Measurements from ENCODE around the gene REPS1. TPM values are rescaled to one million over a fixed set of nuclear protein-coding genes. Genes with fewer than 3 reads are reported as not detected.

The REPS1 gene
- polyA plus RNA-seq, 1 donor from 2014 or later, result 22.0 TPM

DNA sequence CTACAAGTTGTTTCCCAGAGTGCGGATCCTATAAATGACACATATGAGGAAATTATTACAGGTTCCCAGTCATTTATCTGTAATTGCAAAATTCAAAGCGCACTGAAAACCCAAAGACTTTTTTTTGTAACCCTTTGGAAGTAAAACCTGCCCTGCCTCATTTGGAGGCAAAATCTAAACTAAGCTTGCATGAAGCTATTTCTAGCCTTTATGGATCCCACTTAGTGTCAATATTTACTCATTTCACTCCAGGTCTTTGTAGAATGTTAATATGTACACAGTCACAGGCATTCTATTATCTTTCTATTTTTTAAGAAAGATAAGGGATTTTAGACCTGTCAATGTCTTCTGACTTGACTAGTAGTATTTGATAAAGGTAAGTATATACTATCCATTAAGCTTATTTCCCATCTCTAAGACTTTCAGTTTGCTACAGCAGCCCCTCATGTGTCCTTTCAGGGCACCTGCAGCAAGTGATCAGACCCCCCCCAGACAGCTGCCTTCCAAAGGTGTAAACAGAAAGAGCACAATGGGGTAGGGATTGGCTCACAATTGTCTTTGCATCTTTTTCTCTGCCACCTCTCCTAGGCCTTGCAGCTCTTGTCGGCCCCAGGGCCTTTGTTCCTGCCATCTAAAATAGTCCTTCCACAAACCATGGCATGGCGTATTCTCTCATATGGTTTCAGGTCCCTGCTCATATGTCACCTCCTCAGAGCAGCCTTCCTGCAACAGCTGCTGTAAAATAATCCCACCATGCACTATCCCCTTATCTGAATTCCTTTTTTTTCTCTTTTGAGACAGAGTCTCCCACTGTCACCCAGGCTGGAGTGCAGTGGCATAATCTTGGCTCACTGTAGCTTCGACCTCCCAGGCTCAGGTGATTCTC is 1.3 kb upstream of the REPS1 start:
- Mint-ChIP-seq H3K9me3 (peaks cover 2 to 8% (median 6%) of the 10 kb centered on the region in 3 donors), H3K27me3 (peaks cover 1% of the 10 kb centered on the region), H3K36me3 (no peaks in the 10 kb centered on the region), H3K4me1 (peaks cover 7 to 19% (median 14%) of the 10 kb centered on the region in 3 donors), H3K4me3 (peak overlapping the region in 3 of 4 donors; percentile 82 to 95 (median 95)), H3K27ac (peak overlapping the region in 2 of 3 donors; percentile 46 to 79)

DNA sequence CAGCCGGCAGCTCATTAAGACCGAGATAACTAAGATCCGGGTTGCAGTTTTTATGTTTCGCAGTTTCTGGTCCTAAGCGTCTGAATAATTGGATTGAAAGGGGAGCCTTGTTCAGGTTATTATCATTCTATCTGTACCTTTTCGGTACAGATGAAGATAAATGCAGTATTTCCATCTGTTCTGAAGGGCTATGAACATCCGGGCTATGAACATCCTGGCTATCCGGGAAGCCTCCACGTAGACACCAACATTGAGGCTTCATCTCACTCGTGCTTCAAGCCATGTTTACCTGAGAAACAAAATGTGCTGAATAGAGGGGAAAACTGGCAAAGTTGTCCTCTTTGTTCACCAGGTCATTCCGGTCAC is 399 bp upstream of the REPS1 start:
- Mint-ChIP-seq H3K27me3 (peaks cover 1% of the 10 kb centered on the region), H3K36me3 (no peaks in the 10 kb centered on the region), H3K4me1 (peaks cover 7 to 19% (median 14%) of the 10 kb centered on the region in 3 donors), H3K9me3 (peaks cover 2 to 7% (median 6%) of the 10 kb centered on the region in 3 donors), H3K4me3 (peak overlapping the region; percentile 82 to 95 (median 93)), H3K27ac (peak overlapping the region; percentile 74 to 94 (median 79))

DNA sequence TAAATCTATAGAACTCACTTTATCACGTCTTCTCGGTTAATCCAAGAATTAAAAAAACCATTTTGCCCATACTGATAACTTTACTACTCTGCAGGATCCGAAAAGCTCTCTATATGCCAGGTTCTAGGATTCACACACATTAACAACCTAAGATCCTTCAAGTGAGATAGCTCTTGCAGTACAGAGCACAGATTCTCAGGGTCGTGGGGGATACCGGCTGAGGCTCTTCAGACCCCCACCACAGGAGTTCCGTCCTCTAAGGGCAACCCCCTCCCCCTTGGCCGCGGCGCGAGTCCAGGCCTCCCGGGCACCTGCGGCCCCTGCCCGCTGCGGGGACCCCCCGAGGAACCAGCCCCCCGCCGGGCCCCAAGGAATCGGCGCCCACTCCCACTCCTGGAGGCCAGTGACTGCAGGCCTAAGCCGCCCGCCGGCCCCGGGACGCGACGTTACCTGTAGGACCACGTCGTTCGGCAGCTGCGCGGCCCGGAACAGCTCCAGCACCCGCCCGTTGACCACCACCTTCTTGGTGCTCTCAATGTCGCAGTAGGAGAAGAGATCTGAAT is 892 bp downstream of the REPS1 start:
- H3K27me3 Mint-ChIP-seq, result no peaks in the 10 kb centered on the region
- H3K27ac Mint-ChIP-seq, result peak overlapping the region in 2 of 3 donors; percentile 19 to 77
- H3K4me3 Mint-ChIP-seq, result peak overlapping the region; percentile 82 to 93 (median 91)
- H3K9me3 Mint-ChIP-seq, result no peaks in the 10 kb centered on the region
- no peaks in the 10 kb centered on the region for H3K36me3 Mint-ChIP-seq
- H3K4me1 Mint-ChIP-seq, result peaks cover 7 to 19% (median 14%) of the 10 kb centered on the region in 3 donors

DNA sequence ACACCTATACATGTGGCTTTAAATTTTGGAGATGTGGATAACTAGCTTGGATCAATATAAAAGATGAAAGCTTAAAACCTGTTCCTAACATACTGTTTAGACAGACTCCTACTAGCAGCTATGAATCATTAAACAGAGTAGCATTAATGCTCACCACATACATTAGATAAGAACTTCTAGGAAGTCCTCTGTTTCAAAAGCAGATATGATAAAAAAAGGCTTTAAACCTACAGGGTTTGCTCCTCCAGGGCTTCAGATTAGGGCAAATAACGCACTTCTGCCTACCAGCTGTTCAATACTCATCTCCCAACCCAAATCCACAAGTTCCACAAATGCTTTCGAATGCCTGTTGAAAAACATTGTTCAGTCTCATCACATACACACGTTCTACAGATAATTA is 1.5 kb downstream of the REPS1 start:
- H3K27me3 Mint-ChIP-seq, result no peaks in the 10 kb centered on the region
- H3K27ac Mint-ChIP-seq, result peak overlapping the region in 2 of 3 donors; percentile 19 to 77
- H3K4me3 Mint-ChIP-seq, result peak overlapping the region; percentile 82 to 93 (median 91)
- no peaks in the 10 kb centered on the region for H3K36me3 Mint-ChIP-seq
- H3K9me3 Mint-ChIP-seq, result no peaks in the 10 kb centered on the region
- H3K4me1 Mint-ChIP-seq, result peaks cover 9 to 21% (median 14%) of the 10 kb centered on the region in 3 donors

DNA sequence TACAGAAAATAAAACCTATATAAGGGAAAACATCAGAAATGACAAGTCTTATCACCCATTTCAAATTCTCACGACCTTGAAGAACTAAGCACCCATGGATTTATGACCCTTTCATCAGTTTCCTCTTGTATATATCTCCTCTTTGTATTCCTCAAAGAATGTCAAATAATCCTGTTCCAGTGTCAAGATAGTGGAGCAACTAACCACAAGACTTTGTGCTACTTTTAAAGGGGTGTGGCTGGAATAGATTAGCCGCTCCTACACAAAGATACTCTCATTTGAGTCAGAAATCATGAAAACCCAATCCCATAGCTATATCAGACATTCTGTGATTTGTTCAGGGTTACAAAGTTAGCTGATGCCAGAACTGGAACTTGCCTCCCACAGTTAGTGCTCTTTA is 6.6 kb downstream of the REPS1 start:
- H3K9me3 Mint-ChIP-seq, result no peaks in the 10 kb centered on the region
- no peaks in the 10 kb centered on the region for H3K27me3 Mint-ChIP-seq
- no peak overlapping the region for H3K27ac Mint-ChIP-seq
- no peaks in the 10 kb centered on the region for H3K36me3 Mint-ChIP-seq
- H3K4me3 Mint-ChIP-seq, result no peak overlapping the region
- peaks cover 30 to 33% (median 33%) of the 10 kb centered on the region in 3 donors for H3K4me1 Mint-ChIP-seq

DNA sequence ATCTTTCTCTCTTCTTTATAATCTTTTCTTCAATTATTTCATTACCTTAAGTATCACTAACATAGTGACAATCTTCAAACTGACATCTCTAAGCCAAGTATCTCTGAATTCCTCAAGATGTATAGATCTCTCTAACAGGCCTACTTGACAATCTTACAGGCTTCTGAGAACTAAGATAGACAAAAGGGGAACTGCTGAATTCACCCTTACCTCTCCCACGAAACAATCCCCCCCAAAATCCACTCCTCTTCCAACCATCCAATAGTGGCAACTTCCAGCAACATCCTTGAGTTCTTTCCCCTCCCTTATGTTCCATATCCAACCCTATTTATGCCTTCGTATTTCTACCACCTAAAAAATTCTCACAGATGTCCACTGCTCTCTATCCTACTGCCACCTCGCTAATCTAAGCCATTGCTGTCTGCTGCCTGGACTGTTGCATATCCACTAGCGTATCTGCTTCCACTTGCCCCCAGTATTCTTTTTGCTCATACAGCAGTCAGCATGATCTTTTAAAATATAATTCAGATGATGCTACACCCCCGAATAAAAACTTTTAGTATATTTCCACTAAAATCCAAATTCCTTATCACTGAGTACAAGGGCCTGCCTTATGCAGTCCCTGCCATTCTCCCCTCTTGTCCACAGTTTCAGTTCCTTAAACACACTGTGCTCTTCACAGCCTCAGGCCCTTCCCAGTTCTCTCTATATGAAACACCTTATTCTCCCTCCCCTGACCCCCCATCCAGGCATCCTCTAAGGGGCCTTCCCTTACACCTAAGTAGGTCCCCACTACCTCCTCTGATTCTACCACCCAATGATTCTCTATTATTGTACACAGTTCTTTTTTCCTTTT is 8.0 kb downstream of the REPS1 start:
- H3K36me3 Mint-ChIP-seq, result no peaks in the 10 kb centered on the region
- peak overlapping the region in 1 of 4 donors; percentile 23 for H3K4me3 Mint-ChIP-seq
- no peak overlapping the region for H3K27ac Mint-ChIP-seq
- H3K4me1 Mint-ChIP-seq, result peaks cover 25 to 38% (median 28%) of the 10 kb centered on the region in 3 donors
- H3K27me3 Mint-ChIP-seq, result no peaks in the 10 kb centered on the region
- no peaks in the 10 kb centered on the region for H3K9me3 Mint-ChIP-seq

DNA sequence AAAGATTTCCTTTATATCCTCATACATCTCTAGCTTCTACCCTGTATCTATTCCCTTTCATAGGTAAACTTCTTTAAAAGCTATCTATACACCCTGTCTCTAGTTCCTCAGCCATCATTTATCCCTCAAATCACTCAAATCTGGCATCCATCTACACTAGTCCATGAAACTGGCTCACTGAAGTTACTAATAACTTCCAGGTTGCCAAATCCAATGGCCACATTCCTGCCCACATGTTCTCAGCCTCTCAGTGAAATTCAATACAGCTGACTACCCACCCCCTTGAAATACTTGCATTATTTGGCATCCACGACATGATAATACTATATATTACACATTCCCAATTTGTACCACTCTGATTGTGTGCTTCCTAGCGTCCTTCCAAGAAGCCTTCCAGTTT is 8.7 kb downstream of the REPS1 start:
- no peaks in the 10 kb centered on the region for H3K27me3 Mint-ChIP-seq
- H3K9me3 Mint-ChIP-seq, result no peaks in the 10 kb centered on the region
- no peak overlapping the region for H3K4me3 Mint-ChIP-seq
- no peak overlapping the region for H3K27ac Mint-ChIP-seq
- no peaks in the 10 kb centered on the region for H3K36me3 Mint-ChIP-seq
- H3K4me1 Mint-ChIP-seq, result peaks cover 25 to 41% (median 29%) of the 10 kb centered on the region in 3 donors

DNA sequence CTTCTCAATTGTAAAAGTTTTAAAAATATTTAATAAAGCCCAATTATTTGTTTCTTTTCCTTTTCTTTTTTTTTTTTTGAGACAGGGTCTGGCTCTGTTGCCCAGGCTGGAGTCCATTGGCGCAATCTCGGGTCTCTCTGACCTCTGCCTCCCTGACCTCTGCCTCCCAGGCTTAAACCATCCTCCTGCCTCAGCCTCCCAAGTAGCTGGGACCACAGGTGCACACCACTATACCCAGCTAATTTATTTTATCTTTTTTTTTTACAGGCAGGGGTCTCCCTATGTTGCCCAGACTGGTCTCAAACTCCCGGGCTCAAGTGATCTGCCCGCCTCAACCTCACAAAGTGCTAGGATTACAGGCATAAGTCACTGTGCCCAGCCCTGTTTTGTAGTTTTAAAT is 9.8 kb downstream of the REPS1 start:
- no peak overlapping the region for H3K4me3 Mint-ChIP-seq
- H3K27me3 Mint-ChIP-seq, result no peaks in the 10 kb centered on the region
- no peak overlapping the region for H3K27ac Mint-ChIP-seq
- H3K36me3 Mint-ChIP-seq, result no peaks in the 10 kb centered on the region
- H3K4me1 Mint-ChIP-seq, result peaks cover 32 to 51% (median 33%) of the 10 kb centered on the region in 3 donors
- no peaks in the 10 kb centered on the region for H3K9me3 Mint-ChIP-seq

DNA sequence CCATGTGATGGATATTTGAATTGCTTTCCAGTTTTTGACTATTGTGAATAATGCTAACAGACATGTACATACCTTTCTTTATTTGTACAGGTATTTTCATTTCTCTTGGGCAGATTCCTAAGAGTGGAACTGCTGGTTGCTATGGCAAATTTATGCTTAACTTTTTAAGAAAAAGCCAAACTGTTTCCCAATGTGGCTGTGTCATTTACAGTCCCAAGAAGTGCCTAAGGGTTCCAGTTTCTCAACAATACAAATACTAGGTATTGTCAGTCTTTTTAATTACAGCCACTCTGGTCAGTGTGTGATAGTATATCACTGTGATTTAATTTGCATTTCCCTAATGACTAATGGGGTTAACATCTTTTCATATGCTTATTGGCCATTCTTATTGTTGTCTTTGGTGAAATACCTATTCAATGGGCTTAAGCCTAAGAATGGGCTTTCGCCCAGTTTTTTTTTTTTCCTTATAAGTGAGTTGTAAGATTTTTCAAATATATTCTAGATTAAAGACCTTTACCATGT is 10.3 kb downstream of the REPS1 start:
- peaks cover 36 to 56% (median 38%) of the 10 kb centered on the region in 3 donors for H3K4me1 Mint-ChIP-seq
- H3K4me3 Mint-ChIP-seq, result no peak overlapping the region
- no peaks in the 10 kb centered on the region for H3K36me3 Mint-ChIP-seq
- no peak overlapping the region for H3K27ac Mint-ChIP-seq
- no peaks in the 10 kb centered on the region for H3K9me3 Mint-ChIP-seq
- no peaks in the 10 kb centered on the region for H3K27me3 Mint-ChIP-seq

DNA sequence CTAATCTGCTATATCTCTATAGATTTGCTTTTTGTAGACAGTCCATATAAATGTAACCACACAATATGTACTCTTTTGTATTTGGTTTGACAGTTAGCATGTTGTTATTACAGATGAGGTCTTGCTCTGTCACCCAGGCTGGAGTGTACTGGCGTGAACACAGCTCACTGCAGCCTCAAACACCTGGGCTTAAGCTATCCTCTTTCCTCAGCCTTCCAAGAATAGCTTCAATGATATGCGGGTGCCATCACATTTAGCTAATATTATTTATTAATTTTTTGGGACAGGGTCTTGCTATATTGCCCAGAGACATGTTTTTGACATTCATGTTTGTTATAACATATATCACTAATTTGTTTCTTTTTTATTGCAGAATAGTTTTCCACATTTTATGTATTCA is 10.8 kb downstream of the REPS1 start:
- Mint-ChIP-seq H3K4me3 (no peak overlapping the region), H3K27me3 (no peaks in the 10 kb centered on the region), H3K36me3 (no peaks in the 10 kb centered on the region), H3K9me3 (no peaks in the 10 kb centered on the region), H3K27ac (no peak overlapping the region), H3K4me1 (peaks cover 36 to 56% (median 38%) of the 10 kb centered on the region in 3 donors)

DNA sequence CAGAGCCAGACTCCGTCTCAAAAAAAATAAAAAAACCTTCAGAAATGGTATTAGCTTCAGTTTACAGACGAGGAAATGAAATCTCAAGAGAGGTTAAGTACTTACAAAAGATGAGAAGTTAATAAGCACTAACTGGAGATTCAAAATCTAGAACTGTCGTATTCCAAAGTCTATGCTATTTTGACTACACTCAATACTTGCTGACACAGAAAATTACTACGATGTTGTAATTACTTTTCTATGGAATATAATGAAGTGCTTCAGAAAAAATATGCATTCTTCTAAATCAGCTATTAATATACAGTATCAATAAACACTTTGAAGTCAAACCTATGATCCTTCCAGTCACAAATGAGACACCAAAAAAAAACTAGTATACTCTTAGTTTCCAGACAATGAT is 12.2 kb downstream of the REPS1 start:
- Mint-ChIP-seq H3K4me1 (peaks cover 40 to 58% (median 43%) of the 10 kb centered on the region in 3 donors), H3K27me3 (no peaks in the 10 kb centered on the region), H3K36me3 (no peaks in the 10 kb centered on the region), H3K27ac (no peak overlapping the region), H3K4me3 (no peak overlapping the region), H3K9me3 (no peaks in the 10 kb centered on the region)

DNA sequence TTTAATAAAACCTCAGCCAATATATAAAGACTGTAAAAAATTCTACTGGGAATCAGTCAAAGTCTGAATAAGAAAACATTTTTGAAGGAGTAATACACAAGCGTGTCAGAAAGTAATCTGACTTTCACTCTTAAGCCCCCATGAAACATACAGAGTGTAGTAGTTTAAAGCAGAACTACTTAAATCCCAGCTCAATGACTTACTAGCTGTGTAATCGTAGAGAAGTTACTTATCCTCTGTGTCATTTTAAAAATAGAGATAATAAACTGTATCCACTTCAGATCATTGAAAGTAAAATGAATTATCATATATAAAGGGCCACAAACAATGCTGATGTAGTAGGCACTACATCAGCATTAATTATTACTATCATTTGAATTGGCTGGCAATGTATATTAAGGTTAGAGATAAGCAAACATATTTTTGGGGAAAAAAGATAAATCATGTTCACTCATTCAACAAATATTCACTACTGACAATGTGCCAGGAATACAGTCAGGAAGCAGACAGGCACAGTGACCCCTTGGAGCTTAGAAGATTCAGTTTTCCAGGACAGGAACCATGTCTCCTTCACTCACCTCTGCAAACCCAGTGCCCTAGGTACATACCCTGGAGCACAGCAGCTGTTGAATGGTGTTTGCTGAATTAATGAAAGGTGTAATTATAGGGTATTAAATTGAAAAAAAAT is 14.4 kb downstream of the REPS1 start:
- peak overlapping the region in 1 of 4 donors; percentile 10 for H3K4me3 Mint-ChIP-seq
- no peaks in the 10 kb centered on the region for H3K27me3 Mint-ChIP-seq
- peaks cover 2% of the 10 kb centered on the region for H3K36me3 Mint-ChIP-seq
- peaks cover 34 to 51% (median 36%) of the 10 kb centered on the region in 3 donors for H3K4me1 Mint-ChIP-seq
- H3K9me3 Mint-ChIP-seq, result no peaks in the 10 kb centered on the region
- no peak overlapping the region for H3K27ac Mint-ChIP-seq

DNA sequence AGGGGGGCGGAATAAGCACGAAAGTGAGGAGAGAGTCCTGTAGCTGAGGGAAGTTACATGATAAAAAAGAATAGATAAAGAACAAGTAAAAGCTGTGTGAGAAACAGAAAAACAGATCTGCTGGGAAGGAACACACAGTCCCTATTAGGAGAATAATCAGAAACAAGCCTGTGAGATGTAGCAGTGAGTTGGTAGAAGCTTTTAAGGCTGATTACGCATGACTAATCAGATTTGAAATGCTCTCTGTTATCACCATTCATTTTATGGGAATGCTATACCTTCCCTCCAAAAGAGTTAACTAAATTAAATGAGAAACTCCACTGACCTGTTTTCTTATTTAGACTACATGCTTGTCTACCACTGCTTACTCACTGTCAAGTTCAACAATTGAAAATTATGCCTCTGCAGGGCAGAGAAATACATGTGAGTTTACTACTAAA is 15.8 kb downstream of the REPS1 start:
- H3K27ac Mint-ChIP-seq, result peak overlapping the region in 1 of 3 donors; percentile 38
- H3K4me1 Mint-ChIP-seq, result peaks cover 35 to 53% (median 39%) of the 10 kb centered on the region in 3 donors
- H3K27me3 Mint-ChIP-seq, result no peaks in the 10 kb centered on the region
- no peaks in the 10 kb centered on the region for H3K9me3 Mint-ChIP-seq
- peak overlapping the region in 1 of 4 donors; percentile 60 for H3K4me3 Mint-ChIP-seq
- H3K36me3 Mint-ChIP-seq, result peaks cover 2% of the 10 kb centered on the region

DNA sequence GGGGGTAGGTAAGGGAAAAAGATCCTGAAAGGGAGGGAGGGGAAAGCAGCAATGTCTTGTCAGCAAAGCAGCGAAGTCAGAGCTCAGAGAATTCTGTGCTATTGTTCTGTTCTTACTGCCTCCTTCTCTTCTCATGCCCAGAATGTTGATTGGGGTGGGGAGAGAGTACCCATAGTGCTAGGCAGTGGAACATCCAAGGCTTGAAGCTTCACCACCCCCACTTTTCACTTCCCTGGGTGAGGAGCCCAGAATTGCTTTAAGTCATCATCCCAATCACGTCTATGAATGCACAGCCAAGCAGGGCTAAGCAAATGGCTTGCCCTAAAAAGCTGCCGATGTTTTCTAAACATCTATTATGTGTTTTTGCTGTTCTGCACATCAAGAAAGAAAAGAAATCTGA is 16.5 kb downstream of the REPS1 start:
- peak overlapping the region in 1 of 4 donors; percentile 60 for H3K4me3 Mint-ChIP-seq
- H3K27me3 Mint-ChIP-seq, result no peaks in the 10 kb centered on the region
- peak overlapping the region in 1 of 3 donors; percentile 38 for H3K27ac Mint-ChIP-seq
- peaks cover 33 to 47% (median 38%) of the 10 kb centered on the region in 3 donors for H3K4me1 Mint-ChIP-seq
- H3K9me3 Mint-ChIP-seq, result no peaks in the 10 kb centered on the region
- H3K36me3 Mint-ChIP-seq, result peaks cover 2% of the 10 kb centered on the region
